NB4 (cell line): ENCODE data around the gene FSD1.

ENCODE experiments used
- DNase-seq: peaks from one replicate; pipeline ENCODE4 v3.0.0; 2010; ENCODE audit warnings: low read depth
- H3K4me3 ChIP-seq: one replicate; pipeline ENCODE4 v1.5.1; 2011; ENCODE audit warnings: mild to moderate bottlenecking, low read depth, low read length, moderate library complexity
- CTCF ChIP-seq: IDR thresholded peaks from one replicate; pipeline ENCODE4 v1.5.1; 2012; ENCODE audit warnings: low read depth, low read length
- MAX ChIP-seq: IDR thresholded peaks from 2 replicates; pipeline ENCODE4 v1.6.1; 2011; ENCODE audit warnings: low read depth, low read length
- MYC ChIP-seq: IDR thresholded peaks from 2 replicates; pipeline ENCODE4 v1.6.1; 2011; ENCODE audit warnings: low read depth, low read length
- POLR2A ChIP-seq: IDR thresholded peaks from 2 replicates; pipeline ENCODE4 v1.6.1; 2011; ENCODE audit warnings: mild to moderate bottlenecking; ENCODE audit not compliant: insufficient read length; ENCODE audit errors: extremely low read depth

Gene FSD1

DNA sequence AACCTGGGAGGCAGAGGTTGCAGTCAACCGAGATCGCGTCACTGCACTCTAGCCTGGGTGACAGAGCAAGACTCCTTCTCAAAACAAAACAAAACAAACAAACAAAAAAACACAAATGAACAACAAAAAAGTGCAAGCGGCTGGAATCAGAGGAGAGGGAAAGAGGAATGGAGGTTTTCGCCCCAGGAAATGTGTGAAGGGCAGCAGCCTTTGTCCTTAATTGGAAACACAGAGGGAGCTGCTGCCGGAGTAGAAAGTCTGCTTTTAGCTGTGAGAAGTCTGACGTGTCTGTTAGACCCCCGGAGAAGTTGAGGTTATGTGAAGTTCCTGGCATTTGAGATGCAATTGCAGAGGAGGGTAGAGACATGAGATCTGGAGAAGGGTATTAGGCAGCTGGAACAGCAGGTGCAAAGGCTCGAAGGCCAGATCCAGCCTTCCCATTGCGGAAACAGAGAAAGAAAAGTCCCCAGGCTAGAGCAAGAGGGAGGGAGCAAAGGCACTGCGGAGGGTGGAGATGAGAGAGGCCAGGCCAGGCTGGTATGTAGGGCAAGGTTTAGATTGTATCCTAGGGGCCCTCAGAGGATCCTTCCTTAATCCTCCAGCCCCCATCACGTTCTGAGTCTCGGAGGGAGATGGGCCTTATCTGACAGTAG lies 2.7 kb upstream of the FSD1 start:
- DNase-seq = no peak
- no peak overlapping the region for H3K4me3 ChIP-seq
- no peak for TF ChIP-seq MYC
- no peak for TF ChIP-seq MAX
- no peak for TF ChIP-seq POLR2A
- TF ChIP-seq CTCF = no peak

DNA sequence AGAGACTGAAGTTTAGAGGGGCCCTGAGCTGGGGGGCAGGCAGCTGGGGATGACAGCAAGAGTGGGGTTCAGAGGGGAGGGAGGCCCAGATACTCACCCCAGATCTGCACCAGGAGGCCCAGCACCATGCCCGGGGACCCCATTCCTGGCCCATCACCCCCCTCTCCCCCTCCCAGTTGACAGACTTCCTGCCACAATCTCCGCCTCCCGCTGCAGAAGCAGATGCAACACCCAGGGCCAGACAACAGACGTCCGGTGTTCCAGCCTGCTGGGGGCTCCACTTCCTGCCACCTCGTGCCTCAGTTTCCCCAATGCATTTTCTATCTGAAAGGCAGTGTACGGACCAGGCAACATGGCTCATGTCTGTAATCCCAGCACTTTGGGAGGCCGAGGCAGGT lies 2.2 kb upstream of the FSD1 start, which contains the start of gene TMIGD2:
Gene TMIGD2, minus strand, starts transcription at position 147 of the 398 bp plus-strand sequence. Its CDS starts 4 bp downstream, at position 143.
- no peak for DNase-seq
- H3K4me3 ChIP-seq = no peak within 1 kb of the TSS
- TF ChIP-seq MYC (no peak), CTCF (no peak), MAX (no peak), POLR2A (no peak)

GRCh38 chr19:4303819-4304537 lies 420 bp upstream of the FSD1 start:
- TF ChIP-seq MYC = no peak
- no peak for TF ChIP-seq POLR2A
- TF ChIP-seq MAX = no peak
- TF ChIP-seq CTCF = no peak
- no peak overlapping the region for H3K4me3 ChIP-seq
- no peak for DNase-seq

GRCh38 chr19:4305257-4305612 lies 837 bp downstream of the FSD1 start:
- TF ChIP-seq CTCF = no peak
- no peak for TF ChIP-seq MAX
- TF ChIP-seq POLR2A = no peak
- TF ChIP-seq MYC = no peak
- no peak overlapping the region for H3K4me3 ChIP-seq
- no peak for DNase-seq

- H3K4me3 ChIP-seq = no peak overlapping the region
- no peak for DNase-seq
- TF ChIP-seq MYC (no peak), CTCF (no peak), POLR2A (no peak), MAX (no peak)
Measured at GRCh38 chr19:4305659-4306058, 1.3 kb downstream of the FSD1 start.
